ENCODE data around the gene MAPKAP1.

Gene MAPKAP1

GRCh38 chr9:125534971-125535701 lies 171.9 kb downstream of the MAPKAP1 start:
- Histone ChIP-seq H3K18ac (ENCODE audit: low read length) (no peak overlapping the region), H2BK120ac (ENCODE audit: low read depth, low read length) (no peak overlapping the region), H3K36me3 (ENCODE audit: control insufficient read depth, insufficient read depth, low read length) (no peaks in the 10 kb centered on the region), H2BK15ac (replicated peaks; ENCODE audit: low read depth) (no peak overlapping the region), H4K5ac (ENCODE audit: low read length) (no peak overlapping the region), H3K4me2 (ENCODE audit: low read length) (no peak overlapping the region), H3K4ac (ENCODE audit: low read depth, low read length) (no peak overlapping the region), H3K4me1 (ENCODE audit: control insufficient read depth, low read depth, low read length) (no peaks in the 10 kb centered on the region), H3K56ac (ENCODE audit: low read length) (no peak overlapping the region), H3K27me3 (ENCODE audit: insufficient read depth, low read length, poor library complexity) (no peaks in the 10 kb centered on the region), H3K27ac (ENCODE audit: low read depth, low read length) (no peak overlapping the region), H3K4me3 (ENCODE audit: low read length) (no peak overlapping the region), H3K9ac (ENCODE audit: low read length) (no peak overlapping the region), H4K8ac (ENCODE audit: low read depth, low read length) (no peak overlapping the region), H2AK5ac (ENCODE audit: low read length) (no peak overlapping the region), H3K23ac (ENCODE audit: low read length) (no peak overlapping the region), H3K79me2 (ENCODE audit: control insufficient read depth, insufficient read depth, low read length) (no peaks in the 10 kb centered on the region), H2BK5ac (ENCODE audit: low read length) (no peak overlapping the region), H3K79me1 (ENCODE audit: low read length) (no peaks in the 10 kb centered on the region)
- no peak for DNase-seq
- no CpG with 5 or more reads among the region's 4 CpGs for WGBS (ENCODE audit: extremely low coverage, insufficient coverage, low lambda C conversion rate)

GRCh38 chr9:125532812-125533594 lies 174.0 kb downstream of the MAPKAP1 start:
- no peak overlapping the region for H3K4me3 ChIP-seq (ENCODE audit: low read length)
- no peak overlapping the region for H4K5ac ChIP-seq (ENCODE audit: low read length)
- H3K9ac ChIP-seq (ENCODE audit: low read length): no peak overlapping the region
- H3K79me1 ChIP-seq (ENCODE audit: low read length): no peaks in the 10 kb centered on the region
- no peaks in the 10 kb centered on the region for H3K36me3 ChIP-seq (ENCODE audit: control insufficient read depth, insufficient read depth, low read length)
- H2BK5ac ChIP-seq (ENCODE audit: low read length): no peak overlapping the region
- no peaks in the 10 kb centered on the region for H3K27me3 ChIP-seq (ENCODE audit: insufficient read depth, low read length, poor library complexity)
- H3K4me2 ChIP-seq (ENCODE audit: low read length): no peak overlapping the region
- no peak overlapping the region for H2AK5ac ChIP-seq (ENCODE audit: low read length)
- H3K4ac ChIP-seq (ENCODE audit: low read depth, low read length): no peak overlapping the region
- no peaks in the 10 kb centered on the region for H3K4me1 ChIP-seq (ENCODE audit: control insufficient read depth, low read depth, low read length)
- no peak overlapping the region for H3K23ac ChIP-seq (ENCODE audit: low read length)
- no peak overlapping the region for H3K56ac ChIP-seq (ENCODE audit: low read length)
- H4K8ac ChIP-seq (ENCODE audit: low read depth, low read length): no peak overlapping the region
- no peak overlapping the region for H3K27ac ChIP-seq (ENCODE audit: low read depth, low read length)
- no peak overlapping the region for H2BK15ac ChIP-seq (replicated peaks; ENCODE audit: low read depth)
- DNase-seq: no peak
- no peak overlapping the region for H2BK120ac ChIP-seq (ENCODE audit: low read depth, low read length)
- no CpG with 5 or more reads among the region's 10 CpGs for WGBS (ENCODE audit: extremely low coverage, insufficient coverage, low lambda C conversion rate)
- H3K18ac ChIP-seq (ENCODE audit: low read length): no peak overlapping the region
- no peaks in the 10 kb centered on the region for H3K79me2 ChIP-seq (ENCODE audit: control insufficient read depth, insufficient read depth, low read length)

GRCh38 chr9:125532412-125532811 lies 174.6 kb downstream of the MAPKAP1 start:
- no peak overlapping the region for H3K9ac ChIP-seq (ENCODE audit: low read length)
- WGBS (ENCODE audit: extremely low coverage, insufficient coverage, low lambda C conversion rate): no CpG with 5 or more reads among the region's 3 CpGs
- no peak overlapping the region for H3K18ac ChIP-seq (ENCODE audit: low read length)

GRCh38 chr9:125529589-125530515 lies 177.2 kb downstream of the MAPKAP1 start:
- H3K36me3 ChIP-seq (ENCODE audit: control insufficient read depth, insufficient read depth, low read length): no peaks in the 10 kb centered on the region
- H3K4me2 ChIP-seq (ENCODE audit: low read length): no peak overlapping the region
- no CpG with 5 or more reads among the region's 5 CpGs for WGBS (ENCODE audit: extremely low coverage, insufficient coverage, low lambda C conversion rate)
- no peak overlapping the region for H3K4ac ChIP-seq (ENCODE audit: low read depth, low read length)
- H2BK15ac ChIP-seq (replicated peaks; ENCODE audit: low read depth): no peak overlapping the region
- DNase-seq: no peak
- H3K9ac ChIP-seq (ENCODE audit: low read length): no peak overlapping the region
- H3K18ac ChIP-seq (ENCODE audit: low read length): no peak overlapping the region
- no peaks in the 10 kb centered on the region for H3K27me3 ChIP-seq (ENCODE audit: insufficient read depth, low read length, poor library complexity)
- H3K27ac ChIP-seq (ENCODE audit: low read depth, low read length): no peak overlapping the region
- H4K8ac ChIP-seq (ENCODE audit: low read depth, low read length): no peak overlapping the region
- no peaks in the 10 kb centered on the region for H3K79me2 ChIP-seq (ENCODE audit: control insufficient read depth, insufficient read depth, low read length)
- H3K79me1 ChIP-seq (ENCODE audit: low read length): no peaks in the 10 kb centered on the region
- H4K5ac ChIP-seq (ENCODE audit: low read length): no peak overlapping the region
- H3K4me3 ChIP-seq (ENCODE audit: low read length): no peak overlapping the region
- no peak overlapping the region for H2AK5ac ChIP-seq (ENCODE audit: low read length)
- H3K4me1 ChIP-seq (ENCODE audit: control insufficient read depth, low read depth, low read length): peaks cover 4% of the 10 kb centered on the region
- H3K56ac ChIP-seq (ENCODE audit: low read length): no peak overlapping the region
- H2BK5ac ChIP-seq (ENCODE audit: low read length): no peak overlapping the region
- no peak overlapping the region for H2BK120ac ChIP-seq (ENCODE audit: low read depth, low read length)
- no peak overlapping the region for H3K23ac ChIP-seq (ENCODE audit: low read length)

More at GRCh38 chr9:125532412-125532811, 174.6 kb downstream of the MAPKAP1 start:
- H3K79me1 ChIP-seq (ENCODE audit: low read length): no peaks in the 10 kb centered on the region
- H2BK15ac ChIP-seq (replicated peaks; ENCODE audit: low read depth): no peak overlapping the region
- H3K4me1 ChIP-seq (ENCODE audit: control insufficient read depth, low read depth, low read length): no peaks in the 10 kb centered on the region
- no peak overlapping the region for H3K23ac ChIP-seq (ENCODE audit: low read length)
- no peak overlapping the region for H3K4me3 ChIP-seq (ENCODE audit: low read length)
- DNase-seq: no peak
- H3K4ac ChIP-seq (ENCODE audit: low read depth, low read length): no peak overlapping the region
- H4K8ac ChIP-seq (ENCODE audit: low read depth, low read length): no peak overlapping the region
- no peak overlapping the region for H2AK5ac ChIP-seq (ENCODE audit: low read length)
- no peak overlapping the region for H2BK5ac ChIP-seq (ENCODE audit: low read length)
- no peak overlapping the region for H3K4me2 ChIP-seq (ENCODE audit: low read length)
- H3K27me3 ChIP-seq (ENCODE audit: insufficient read depth, low read length, poor library complexity): no peaks in the 10 kb centered on the region
- H3K79me2 ChIP-seq (ENCODE audit: control insufficient read depth, insufficient read depth, low read length): no peaks in the 10 kb centered on the region
- H3K36me3 ChIP-seq (ENCODE audit: control insufficient read depth, insufficient read depth, low read length): no peaks in the 10 kb centered on the region
- no peak overlapping the region for H3K56ac ChIP-seq (ENCODE audit: low read length)
- H2BK120ac ChIP-seq (ENCODE audit: low read depth, low read length): no peak overlapping the region
- H4K5ac ChIP-seq (ENCODE audit: low read length): no peak overlapping the region
- H3K27ac ChIP-seq (ENCODE audit: low read depth, low read length): no peak overlapping the region

GRCh38 chr9:125529107-125529506 lies 177.9 kb downstream of the MAPKAP1 start:
- no peaks in the 10 kb centered on the region for H3K79me2 ChIP-seq (ENCODE audit: control insufficient read depth, insufficient read depth, low read length)
- no peak overlapping the region for H3K27ac ChIP-seq (ENCODE audit: low read depth, low read length)

More at GRCh38 chr9:125529107-125529506, 177.9 kb downstream of the MAPKAP1 start:
- no peak overlapping the region for H2BK120ac ChIP-seq (ENCODE audit: low read depth, low read length)
- no peak overlapping the region for H3K4me2 ChIP-seq (ENCODE audit: low read length)
- H4K5ac ChIP-seq (ENCODE audit: low read length): no peak overlapping the region
- H3K4ac ChIP-seq (ENCODE audit: low read depth, low read length): no peak overlapping the region
- no peak overlapping the region for H3K56ac ChIP-seq (ENCODE audit: low read length)
- no peak overlapping the region for H2BK15ac ChIP-seq (replicated peaks; ENCODE audit: low read depth)
- H2BK5ac ChIP-seq (ENCODE audit: low read length): no peak overlapping the region
- no peaks in the 10 kb centered on the region for H3K79me1 ChIP-seq (ENCODE audit: low read length)
- DNase-seq: no peak
- no peak overlapping the region for H2AK5ac ChIP-seq (ENCODE audit: low read length)
- no peak overlapping the region for H3K4me3 ChIP-seq (ENCODE audit: low read length)
- H3K18ac ChIP-seq (ENCODE audit: low read length): no peak overlapping the region
- no peak overlapping the region for H3K9ac ChIP-seq (ENCODE audit: low read length)
- no peak overlapping the region for H3K23ac ChIP-seq (ENCODE audit: low read length)
- no peaks in the 10 kb centered on the region for H3K36me3 ChIP-seq (ENCODE audit: control insufficient read depth, insufficient read depth, low read length)
- H3K27me3 ChIP-seq (ENCODE audit: insufficient read depth, low read length, poor library complexity): no peaks in the 10 kb centered on the region
- H4K8ac ChIP-seq (ENCODE audit: low read depth, low read length): no peak overlapping the region
- peaks cover 5% of the 10 kb centered on the region for H3K4me1 ChIP-seq (ENCODE audit: control insufficient read depth, low read depth, low read length)
